Stimulated activated naive CD8-positive, alpha-beta T cell treated with anti-CD3 and anti-CD28 coated beads, Interleukin-15, Interleukin-2, amounts not matched to agents 100 U/mL and 50 U/mL, for 24 hours (primary cell): ENCODE measurements around the gene LRRTM3.
A peak's percentile ranks its signal among the peaks of the same experiment; 100 is the strongest.

Experiments
- ATAC-seq: fragments of 150-1000 bp; cut with Tn5 transposase; one replicate; pipeline ENCODE4 v1.10.0; 2021
- DNase-seq: peaks from one replicate; pipeline ENCODE4 v3.0.0; 2021

LRRTM3 gene

GRCh38 chr10:66925896-66926715 lies at the start of gene LRRTM3:
Gene LRRTM3, plus strand, starts transcription at chr10:66926036.
- peak; percentile 75 for ATAC-seq
- no peak for DNase-seq

GRCh38 chr10:66877361-66877760 lies 48.5 kb upstream of the LRRTM3 start:
- DNase-seq (no peak), ATAC-seq (no peak)

GRCh38 chr10:66880292-66880691 lies 45.5 kb upstream of the LRRTM3 start:
- DNase-seq = no peak
- ATAC-seq = no peak

- no peak for DNase-seq
- ATAC-seq = no peak
Observed at GRCh38 chr10:66880826-66881225, 45.0 kb upstream of the LRRTM3 start.

GRCh38 chr10:66881814-66882213 lies 44.0 kb upstream of the LRRTM3 start:
- no peak for DNase-seq

GRCh38 chr10:66882271-66882670 lies 43.6 kb upstream of the LRRTM3 start:
- DNase-seq = no peak
- ATAC-seq = no peak

More at GRCh38 chr10:66881814-66882213, 44.0 kb upstream of the LRRTM3 start:
- no peak for ATAC-seq

GRCh38 chr10:66886848-66887247 lies 39.0 kb upstream of the LRRTM3 start:
- ATAC-seq = no peak
- DNase-seq = no peak

GRCh38 chr10:66888237-66888636 lies 37.6 kb upstream of the LRRTM3 start:
- ATAC-seq (no peak), DNase-seq (no peak)

- DNase-seq = no peak
- ATAC-seq = no peak
Observed at GRCh38 chr10:66892871-66893270, 33.0 kb upstream of the LRRTM3 start.

GRCh38 chr10:66910671-66911070 lies 15.2 kb upstream of the LRRTM3 start:
- ATAC-seq (no peak), DNase-seq (no peak)

- no peak for DNase-seq
- no peak for ATAC-seq
Observed at GRCh38 chr10:66916030-66916429, 9.8 kb upstream of the LRRTM3 start.

GRCh38 chr10:66917104-66917503 lies 8.7 kb upstream of the LRRTM3 start:
- ATAC-seq = no peak

GRCh38 chr10:66919248-66919647 lies 6.6 kb upstream of the LRRTM3 start:
- ATAC-seq = no peak
- no peak for DNase-seq

More at GRCh38 chr10:66917104-66917503, 8.7 kb upstream of the LRRTM3 start:
- DNase-seq = no peak

GRCh38 chr10:66924674-66925345 lies 1.0 kb upstream of the LRRTM3 start:
- no peak for DNase-seq

GRCh38 chr10:66925373-66925772 lies 463 bp upstream of the LRRTM3 start:
- ATAC-seq (no peak), DNase-seq (no peak)

More at GRCh38 chr10:66924674-66925345, 1.0 kb upstream of the LRRTM3 start:
- no peak for ATAC-seq

GRCh38 chr10:66926841-66927240 lies 1.0 kb downstream of the LRRTM3 start:
- ATAC-seq (no peak), DNase-seq (no peak)

- DNase-seq (no peak), ATAC-seq (no peak)
Observed at GRCh38 chr10:66927251-66927935, 1.6 kb downstream of the LRRTM3 start.

GRCh38 chr10:66927971-66928770 lies 2.3 kb downstream of the LRRTM3 start:
- ATAC-seq = no peak
- DNase-seq = no peak

- DNase-seq (no peak), ATAC-seq (no peak)
Observed at GRCh38 chr10:66928776-66929175, 2.9 kb downstream of the LRRTM3 start.

- no peak for DNase-seq
- ATAC-seq = no peak
Observed at GRCh38 chr10:66929375-66929774, 3.5 kb downstream of the LRRTM3 start.

- no peak for DNase-seq
- ATAC-seq = no peak
Observed at GRCh38 chr10:66931340-66931948, 5.6 kb downstream of the LRRTM3 start.

GRCh38 chr10:66931949-66932343 lies 6.1 kb downstream of the LRRTM3 start:
- ATAC-seq (no peak), DNase-seq (no peak)
